Heart left ventricle (tissue), 13 donors: ENCODE results near the gene EP400.

Experiments
- CTCF ChIP-seq, 12 donors: fragments of 200-600 bp; sonication (generic) in 4 of 12; IDR thresholded peaks; one replicate each; pipeline versions ENCODE4 v1.5.0 to v1.8.0; 2018 to 2022; ENCODE audit warnings: antibody characterized with exemption in 12 of 12, mild to moderate bottlenecking in 5 of 12
- POLR2A ChIP-seq, 2 donors: fragments of 450-650 bp; IDR thresholded peaks; one replicate each; pipeline ENCODE4 v1.6.1; 2017; ENCODE audit warnings: antibody characterized with exemption in 2 of 2, mild to moderate bottlenecking in 2 of 2, moderate library complexity in 2 of 2
- donor health status: ischemic (EF 13 %, LVEDD 7.1; RV severe dilation, severe dysfunction).
- donor health status: DM: no; HTN: yes; CAD: no.
- donor health status: DM: no; HTN: no; CAD: no.
- donor health status: ischemic (EF 25% LVEDD 6.9; RV normal size, moderate dysfunction).
- donor health status: ischemic (EF 25% LVEDD 5.7; RV mildly dilated, moderate dysfunction).
- donor health status: ischemic (EF 35%, LVEDD 5.7; RV mildly dilated, moderate dysfunction).
- donor health status: nonischemic (EF 11% LVEDD 7.7; RV severe dilation, severe dysfunction).
- donor health status: DM: yes; HTN: yes; CAD: no.
- donor health status: PGD.
- donor health status: ischemic (EF 29% LVEDD 5.4; RV normal size, mild dysfunction).
- donor health status: nonischemic (EF 23%, LVEDD 6.1; RV moderate dilation, normal function).

- no peak for TF ChIP-seq CTCF (IDR thresholded peaks at IDR 0.05)
- TF ChIP-seq POLR2A (IDR thresholded peaks at IDR 0.05) = no peak
These were observed 2.2 kb upstream of the EP400 start for GRCh38 chr12:131947482-131948027.
